HG03354 (cell line): Measurements from ENCODE around the gene NHERF2.
"Not testable (repeated sequence)": the region's sequence is repeated elsewhere in the genome, so short reads cannot be mapped to it uniquely, and the experiment has no call there.

Experiments
- ATAC-seq: cut with Tn5 transposase; IDR thresholded peaks from one replicate; pipeline ENCODE4 v1.9.1; 2021; ENCODE audit warnings: mild to moderate bottlenecking; ENCODE audit not compliant: unreplicated experiment, poor library complexity, severe bottlenecking

Gene NHERF2

GRCh38 chr16:2024032-2024420 lies 2.7 kb upstream of the NHERF2 start:
- ATAC-seq = no peak

- ATAC-seq = no peak
Measured at GRCh38 chr16:2025251-2025650, 1.5 kb upstream of the NHERF2 start.

GRCh38 chr16:2025878-2026460 lies 733 bp upstream of the NHERF2 start:
- no peak for ATAC-seq

- no peak for ATAC-seq
Measured at GRCh38 chr16:2027024-2028010, 615 bp downstream of the NHERF2 start.

GRCh38 chr16:2028146-2028545 lies 1.4 kb downstream of the NHERF2 start:
- ATAC-seq = no peak

- no peak for ATAC-seq
Measured at GRCh38 chr16:2028620-2029220, 2.0 kb downstream of the NHERF2 start.

- ATAC-seq = no peak
Measured at GRCh38 chr16:2029350-2029749, 2.6 kb downstream of the NHERF2 start.

- ATAC-seq = no peak
Measured at GRCh38 chr16:2030036-2030435, 3.3 kb downstream of the NHERF2 start.

- ATAC-seq = no peak
Measured at GRCh38 chr16:2031081-2031577, 4.4 kb downstream of the NHERF2 start.

- ATAC-seq = no peak
Measured at GRCh38 chr16:2032285-2033056, 5.8 kb downstream of the NHERF2 start.

GRCh38 chr16:2033057-2033908 lies 6.6 kb downstream of the NHERF2 start:
- no peak for ATAC-seq

GRCh38 chr16:2033909-2034695 lies 7.4 kb downstream of the NHERF2 start:
- ATAC-seq = not testable (repeated sequence)

- ATAC-seq = no peak
Measured at GRCh38 chr16:2034696-2035430, 8.2 kb downstream of the NHERF2 start.

- ATAC-seq = no peak
Measured at GRCh38 chr16:2035431-2036199, 8.9 kb downstream of the NHERF2 start.

GRCh38 chr16:2036200-2036966 lies 9.7 kb downstream of the NHERF2 start:
- no peak for ATAC-seq

- ATAC-seq = no peak
Measured at GRCh38 chr16:2037115-2037514, 10.4 kb downstream of the NHERF2 start.
